ENCODE data around the gene FOXG1. TPM values are rescaled to one million over a fixed set of nuclear protein-coding genes. Genes with fewer than 3 reads are reported as not detected.

Gene FOXG1
- total RNA-seq, 1 donor from 2014 or later, result not detected

- Mint-ChIP-seq H3K4me1 (ENCODE audit: low read depth, unreplicated experiment) (no peaks in the 10 kb centered on the region), H3K9me3 (ENCODE audit: unreplicated experiment) (peaks cover 20% of the 10 kb centered on the region), H3K36me3 (ENCODE audit: unreplicated experiment) (no peaks in the 10 kb centered on the region), H3K27me3 (ENCODE audit: unreplicated experiment) (peaks cover 40% of the 10 kb centered on the region), H3K27ac (ENCODE audit: unreplicated experiment) (no peak overlapping the region), H3K4me3 (ENCODE audit: unreplicated experiment) (peak overlapping the region; percentile 34)
- TF ChIP-seq, protein P1, sequence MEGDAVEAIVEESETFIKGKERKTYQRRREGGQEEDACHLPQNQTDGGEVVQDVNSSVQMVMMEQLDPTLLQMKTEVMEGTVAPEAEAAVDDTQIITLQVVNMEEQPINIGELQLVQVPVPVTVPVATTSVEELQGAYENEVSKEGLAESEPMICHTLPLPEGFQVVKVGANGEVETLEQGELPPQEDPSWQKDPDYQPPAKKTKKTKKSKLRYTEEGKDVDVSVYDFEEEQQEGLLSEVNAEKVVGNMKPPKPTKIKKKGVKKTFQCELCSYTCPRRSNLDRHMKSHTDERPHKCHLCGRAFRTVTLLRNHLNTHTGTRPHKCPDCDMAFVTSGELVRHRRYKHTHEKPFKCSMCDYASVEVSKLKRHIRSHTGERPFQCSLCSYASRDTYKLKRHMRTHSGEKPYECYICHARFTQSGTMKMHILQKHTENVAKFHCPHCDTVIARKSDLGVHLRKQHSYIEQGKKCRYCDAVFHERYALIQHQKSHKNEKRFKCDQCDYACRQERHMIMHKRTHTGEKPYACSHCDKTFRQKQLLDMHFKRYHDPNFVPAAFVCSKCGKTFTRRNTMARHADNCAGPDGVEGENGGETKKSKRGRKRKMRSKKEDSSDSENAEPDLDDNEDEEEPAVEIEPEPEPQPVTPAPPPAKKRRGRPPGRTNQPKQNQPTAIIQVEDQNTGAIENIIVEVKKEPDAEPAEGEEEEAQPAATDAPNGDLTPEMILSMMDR (IDR thresholded peaks at IDR 0.05; ENCODE audit: partially characterized antibody, unreplicated experiment), result no peak
- peak; percentile 49 for DNase-seq
Measured at GRCh38 chr14:28767853-28768741, 1.5 kb downstream of the FOXG1 start.

GRCh38 chr14:28769276-28769880, 2.8 kb downstream of the FOXG1 start:
- Mint-ChIP-seq H3K9me3 (ENCODE audit: unreplicated experiment) (peaks cover 18% of the 10 kb centered on the region), H3K27me3 (ENCODE audit: unreplicated experiment) (peaks cover 39% of the 10 kb centered on the region), H3K36me3 (ENCODE audit: unreplicated experiment) (no peaks in the 10 kb centered on the region), H3K4me1 (ENCODE audit: low read depth, unreplicated experiment) (no peaks in the 10 kb centered on the region), H3K27ac (ENCODE audit: unreplicated experiment) (no peak overlapping the region), H3K4me3 (ENCODE audit: unreplicated experiment) (no peak overlapping the region)
- DNase-seq, result no peak
- TF ChIP-seq, protein P1 (IDR thresholded peaks at IDR 0.05; ENCODE audit: partially characterized antibody, unreplicated experiment), result no peak

GRCh38 chr14:28770061-28770460, 3.5 kb downstream of the FOXG1 start:
- H3K36me3 Mint-ChIP-seq (ENCODE audit: unreplicated experiment), result no peaks in the 10 kb centered on the region
- peaks cover 2% of the 10 kb centered on the region for H3K4me1 Mint-ChIP-seq (ENCODE audit: low read depth, unreplicated experiment)
- no peak overlapping the region for H3K27ac Mint-ChIP-seq (ENCODE audit: unreplicated experiment)
- H3K4me3 Mint-ChIP-seq (ENCODE audit: unreplicated experiment), result no peak overlapping the region
- H3K27me3 Mint-ChIP-seq (ENCODE audit: unreplicated experiment), result peaks cover 42% of the 10 kb centered on the region
- TF ChIP-seq, protein P1 (IDR thresholded peaks at IDR 0.05; ENCODE audit: partially characterized antibody, unreplicated experiment), result no peak
- DNase-seq, result no peak
- peaks cover 16% of the 10 kb centered on the region for H3K9me3 Mint-ChIP-seq (ENCODE audit: unreplicated experiment)

DNA sequence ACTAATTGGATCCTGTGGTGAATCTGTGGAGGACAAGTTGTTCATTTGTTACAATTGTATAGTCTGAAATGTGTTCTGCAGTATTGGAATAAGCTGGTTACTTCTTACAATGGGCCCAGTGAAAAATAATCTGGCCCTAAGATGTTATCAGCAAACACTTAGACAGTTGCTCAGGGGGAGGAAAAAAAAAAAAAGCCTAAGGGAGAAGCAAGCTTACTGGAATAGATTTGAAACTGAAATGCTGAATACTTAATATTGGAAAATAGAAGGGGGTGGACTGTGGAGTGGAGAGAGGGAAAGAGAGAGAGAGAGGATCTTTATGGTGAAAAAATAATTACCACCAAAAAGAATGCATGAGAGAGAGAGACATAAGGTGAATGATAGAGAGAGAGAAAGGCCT, 4.0 kb downstream of the FOXG1 start:
- H3K9me3 Mint-ChIP-seq (ENCODE audit: unreplicated experiment), result peaks cover 18% of the 10 kb centered on the region
- H3K4me3 Mint-ChIP-seq (ENCODE audit: unreplicated experiment), result no peak overlapping the region
- no peak for DNase-seq
- no peaks in the 10 kb centered on the region for H3K36me3 Mint-ChIP-seq (ENCODE audit: unreplicated experiment)
- peaks cover 39% of the 10 kb centered on the region for H3K27me3 Mint-ChIP-seq (ENCODE audit: unreplicated experiment)
- H3K27ac Mint-ChIP-seq (ENCODE audit: unreplicated experiment), result peak overlapping the region; percentile 1
- H3K4me1 Mint-ChIP-seq (ENCODE audit: low read depth, unreplicated experiment), result peaks cover 2% of the 10 kb centered on the region
- TF ChIP-seq, protein P1 (IDR thresholded peaks at IDR 0.05; ENCODE audit: partially characterized antibody, unreplicated experiment), result no peak

DNA sequence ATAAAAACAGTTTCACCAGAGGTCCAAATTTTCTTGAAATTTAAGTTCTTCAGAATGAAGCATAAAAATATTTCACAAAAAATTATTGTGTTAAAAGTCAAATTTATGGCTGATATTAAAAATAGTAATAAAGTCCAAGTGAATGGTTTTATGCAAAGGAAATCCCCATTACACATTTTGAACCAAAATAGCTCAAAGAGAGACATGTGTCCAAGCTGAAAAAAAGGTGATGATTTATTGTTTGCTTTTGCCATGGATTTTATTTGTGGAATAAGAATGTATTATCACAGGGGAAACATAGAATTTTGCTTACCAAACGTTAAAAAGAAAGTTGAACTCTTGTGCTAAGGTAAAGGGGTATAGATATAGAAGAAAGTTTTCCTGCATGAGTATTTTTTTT, 4.6 kb downstream of the FOXG1 start:
- H3K9me3 Mint-ChIP-seq (ENCODE audit: unreplicated experiment), result peaks cover 16% of the 10 kb centered on the region
- H3K27ac Mint-ChIP-seq (ENCODE audit: unreplicated experiment), result no peak overlapping the region
- H3K4me1 Mint-ChIP-seq (ENCODE audit: low read depth, unreplicated experiment), result peaks cover 2% of the 10 kb centered on the region
- no peak overlapping the region for H3K4me3 Mint-ChIP-seq (ENCODE audit: unreplicated experiment)
- no peaks in the 10 kb centered on the region for H3K36me3 Mint-ChIP-seq (ENCODE audit: unreplicated experiment)
- TF ChIP-seq, protein P1 (IDR thresholded peaks at IDR 0.05; ENCODE audit: partially characterized antibody, unreplicated experiment), result no peak
- DNase-seq, result no peak
- H3K27me3 Mint-ChIP-seq (ENCODE audit: unreplicated experiment), result peaks cover 38% of the 10 kb centered on the region

Data from glutamatergic neuron (in vitro differentiated cells).